HG03066 (cell line): ENCODE data around the gene ADGRV1.
"Not testable (repeated sequence)": the region's sequence is repeated elsewhere in the genome, so short reads cannot be mapped to it uniquely, and the experiment has no call there.

Experiments used
- ATAC-seq: cut with Tn5 transposase; IDR thresholded peaks from one replicate; pipeline ENCODE4 v1.9.1; 2021; ENCODE audit warnings: low read depth; ENCODE audit not compliant: unreplicated experiment

Gene ADGRV1

GRCh38 chr5:90802474-90803317 lies 244.1 kb downstream of the ADGRV1 start:
- peak; percentile 83 for ATAC-seq

- no peak for ATAC-seq
Measured at GRCh38 chr5:90803381-90803780, 244.8 kb downstream of the ADGRV1 start.

GRCh38 chr5:90803876-90804275 lies 245.3 kb downstream of the ADGRV1 start:
- no peak for ATAC-seq

GRCh38 chr5:90807496-90807895 lies 248.9 kb downstream of the ADGRV1 start:
- ATAC-seq, result no peak

- ATAC-seq, result no peak
Measured at GRCh38 chr5:90809311-90810056, 250.9 kb downstream of the ADGRV1 start.

GRCh38 chr5:90810211-90810610 lies 251.6 kb downstream of the ADGRV1 start:
- ATAC-seq, result no peak

GRCh38 chr5:90813392-90813791 lies 254.8 kb downstream of the ADGRV1 start:
- ATAC-seq, result no peak

- ATAC-seq, result not testable (repeated sequence)
Measured at GRCh38 chr5:90822062-90822461, 263.5 kb downstream of the ADGRV1 start.

GRCh38 chr5:90824436-90824835 lies 265.8 kb downstream of the ADGRV1 start:
- no peak for ATAC-seq

GRCh38 chr5:90830058-90830457 lies 271.5 kb downstream of the ADGRV1 start:
- ATAC-seq, result no peak

GRCh38 chr5:90833753-90834152 lies 275.2 kb downstream of the ADGRV1 start:
- no peak for ATAC-seq

- no peak for ATAC-seq
Measured at GRCh38 chr5:90834711-90835110, 276.1 kb downstream of the ADGRV1 start.

GRCh38 chr5:90843443-90843842 lies 284.8 kb downstream of the ADGRV1 start:
- no peak for ATAC-seq

GRCh38 chr5:90844931-90845330 lies 286.3 kb downstream of the ADGRV1 start:
- no peak for ATAC-seq

GRCh38 chr5:90845723-90846554 lies 287.3 kb downstream of the ADGRV1 start:
- ATAC-seq, result no peak

GRCh38 chr5:90847606-90848005 lies 289.0 kb downstream of the ADGRV1 start:
- ATAC-seq, result not testable (repeated sequence)

GRCh38 chr5:90849939-90850338 lies 291.3 kb downstream of the ADGRV1 start:
- ATAC-seq, result no peak

GRCh38 chr5:90852531-90852930 lies 293.9 kb downstream of the ADGRV1 start:
- no peak for ATAC-seq

GRCh38 chr5:90853750-90854149 lies 295.2 kb downstream of the ADGRV1 start:
- no peak for ATAC-seq

GRCh38 chr5:90854169-90854568 lies 295.6 kb downstream of the ADGRV1 start:
- ATAC-seq, result no peak
